IPS-11a (cell line): ENCODE measurements around the gene SMIM20.

Experiments
- H3K4me3 ChIP-seq: one replicate; pipeline ENCODE4 v1.5.1; 2013; ENCODE audit warnings: low read depth, low read length, control low read depth

The SMIM20 gene

GRCh38 chr4:25925486-25926201 lies 11.6 kb downstream of the SMIM20 start:
- no peak overlapping the region for H3K4me3 ChIP-seq

GRCh38 chr4:25926462-25926861 lies 12.4 kb downstream of the SMIM20 start:
- no peak overlapping the region for H3K4me3 ChIP-seq

GRCh38 chr4:25927361-25928195 lies 13.6 kb downstream of the SMIM20 start:
- H3K4me3 ChIP-seq = no peak overlapping the region

GRCh38 chr4:25928379-25929297 lies 14.6 kb downstream of the SMIM20 start:
- H3K4me3 ChIP-seq = no peak overlapping the region

GRCh38 chr4:25929298-25929686 lies 15.3 kb downstream of the SMIM20 start:
- H3K4me3 ChIP-seq = no peak overlapping the region

GRCh38 chr4:25930731-25931354 lies 16.8 kb downstream of the SMIM20 start:
- H3K4me3 ChIP-seq = no peak overlapping the region

- H3K4me3 ChIP-seq = no peak overlapping the region
Measured at GRCh38 chr4:25936696-25937095, 22.7 kb downstream of the SMIM20 start.

GRCh38 chr4:25937801-25938200 lies 23.8 kb downstream of the SMIM20 start:
- H3K4me3 ChIP-seq = no peak overlapping the region

- H3K4me3 ChIP-seq = no peak overlapping the region
Measured at GRCh38 chr4:25938366-25938765, 24.3 kb downstream of the SMIM20 start.

- H3K4me3 ChIP-seq = no peak overlapping the region
Measured at GRCh38 chr4:25938787-25939186, 24.8 kb downstream of the SMIM20 start.

GRCh38 chr4:25939330-25939729 lies 25.3 kb downstream of the SMIM20 start:
- no peak overlapping the region for H3K4me3 ChIP-seq

- no peak overlapping the region for H3K4me3 ChIP-seq
Measured at GRCh38 chr4:25941457-25942221, 27.6 kb downstream of the SMIM20 start.

- H3K4me3 ChIP-seq = no peak overlapping the region
Measured at GRCh38 chr4:25943312-25943711, 29.3 kb downstream of the SMIM20 start.

GRCh38 chr4:25943805-25944204 lies 29.8 kb downstream of the SMIM20 start:
- no peak overlapping the region for H3K4me3 ChIP-seq

- no peak overlapping the region for H3K4me3 ChIP-seq
Measured at GRCh38 chr4:25948051-25948450, 34.0 kb downstream of the SMIM20 start.

GRCh38 chr4:25949173-25949748 lies 35.2 kb downstream of the SMIM20 start:
- no peak overlapping the region for H3K4me3 ChIP-seq

- no peak overlapping the region for H3K4me3 ChIP-seq
Measured at GRCh38 chr4:25949994-25950393, 36.0 kb downstream of the SMIM20 start.

GRCh38 chr4:25950461-25951389 lies 36.7 kb downstream of the SMIM20 start:
- no peak overlapping the region for H3K4me3 ChIP-seq
